Measurements from ENCODE around the gene MAP2K6.

- TF ChIP-seq, protein P1, sequence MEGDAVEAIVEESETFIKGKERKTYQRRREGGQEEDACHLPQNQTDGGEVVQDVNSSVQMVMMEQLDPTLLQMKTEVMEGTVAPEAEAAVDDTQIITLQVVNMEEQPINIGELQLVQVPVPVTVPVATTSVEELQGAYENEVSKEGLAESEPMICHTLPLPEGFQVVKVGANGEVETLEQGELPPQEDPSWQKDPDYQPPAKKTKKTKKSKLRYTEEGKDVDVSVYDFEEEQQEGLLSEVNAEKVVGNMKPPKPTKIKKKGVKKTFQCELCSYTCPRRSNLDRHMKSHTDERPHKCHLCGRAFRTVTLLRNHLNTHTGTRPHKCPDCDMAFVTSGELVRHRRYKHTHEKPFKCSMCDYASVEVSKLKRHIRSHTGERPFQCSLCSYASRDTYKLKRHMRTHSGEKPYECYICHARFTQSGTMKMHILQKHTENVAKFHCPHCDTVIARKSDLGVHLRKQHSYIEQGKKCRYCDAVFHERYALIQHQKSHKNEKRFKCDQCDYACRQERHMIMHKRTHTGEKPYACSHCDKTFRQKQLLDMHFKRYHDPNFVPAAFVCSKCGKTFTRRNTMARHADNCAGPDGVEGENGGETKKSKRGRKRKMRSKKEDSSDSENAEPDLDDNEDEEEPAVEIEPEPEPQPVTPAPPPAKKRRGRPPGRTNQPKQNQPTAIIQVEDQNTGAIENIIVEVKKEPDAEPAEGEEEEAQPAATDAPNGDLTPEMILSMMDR (IDR thresholded peaks at IDR 0.05) = no peak
- TF ChIP-seq RFX5 (IDR thresholded peaks at IDR 0.05; ENCODE audit: low read length) (no peak), MEF2A (IDR thresholded peaks at IDR 0.05; ENCODE audit: borderline replicate concordance, low read depth) (no peak), EZH2phosphoT487 (IDR thresholded peaks at IDR 0.05; ENCODE audit: borderline replicate concordance, low read depth) (no peak)
Observed at GRCh38 chr17:69402052-69402451, 12.4 kb upstream of the MAP2K6 start.
